Activated naive CD4-positive, alpha-beta T cell treated with anti-CD3 and anti-CD28 coated beads for 36 hours (primary cell): ENCODE results near the gene BTBD1. TPM values are rescaled to one million over a fixed set of nuclear protein-coding genes. Genes with fewer than 3 reads are reported as not detected.

Experiments used
- CTCF ChIA-PET: fragments of 350-600 bp; sonication (Branson Sonifier 250); formaldehyde crosslinking; loops from one replicate; lab custom pipeline; 2021; ENCODE audit warnings: antibody characterized with exemption; lab: Charles Lee
- DNase-seq: peaks from one replicate; pipeline ENCODE4 v3.0.0-alpha.2; 2020
- H3K27ac Mint-ChIP-seq: one replicate; pipeline ENCODE4 v1.8.0; 2021; ENCODE audit warnings: mild to moderate bottlenecking, mixed read lengths
- H3K27me3 Mint-ChIP-seq: one replicate; pipeline ENCODE4 v1.8.0; 2021; ENCODE audit warnings: low read depth, mixed read lengths
- H3K36me3 Mint-ChIP-seq: one replicate; pipeline ENCODE4 v1.8.0; 2021; ENCODE audit warnings: low read depth, mixed read lengths
- H3K4me1 Mint-ChIP-seq: one replicate; pipeline ENCODE4 v1.8.0; 2021; ENCODE audit warnings: low read depth, mixed read lengths
- H3K4me3 Mint-ChIP-seq: one replicate; pipeline ENCODE4 v1.8.0; 2021; ENCODE audit warnings: mild to moderate bottlenecking, moderate library complexity, mixed read lengths
- H3K9me3 Mint-ChIP-seq: one replicate; pipeline ENCODE4 v1.8.0; 2021; ENCODE audit warnings: mixed read lengths
- intact Hi-C: fragments of 100-400 bp; cut with micrococcal nuclease; formaldehyde crosslinking; loops from one replicate; pipeline ENCODE4 v1.15.1; 2023
- total RNA-seq, 2 experiments: library from RNA; stranded (reverse); gene quantifications; one replicate each; pipeline ENCODE4 v1.2.3, GENCODE V29; 2021

Gene BTBD1
- total RNA-seq = 10 to 100 TPM; 45.2 to 46.1 TPM

DNA sequence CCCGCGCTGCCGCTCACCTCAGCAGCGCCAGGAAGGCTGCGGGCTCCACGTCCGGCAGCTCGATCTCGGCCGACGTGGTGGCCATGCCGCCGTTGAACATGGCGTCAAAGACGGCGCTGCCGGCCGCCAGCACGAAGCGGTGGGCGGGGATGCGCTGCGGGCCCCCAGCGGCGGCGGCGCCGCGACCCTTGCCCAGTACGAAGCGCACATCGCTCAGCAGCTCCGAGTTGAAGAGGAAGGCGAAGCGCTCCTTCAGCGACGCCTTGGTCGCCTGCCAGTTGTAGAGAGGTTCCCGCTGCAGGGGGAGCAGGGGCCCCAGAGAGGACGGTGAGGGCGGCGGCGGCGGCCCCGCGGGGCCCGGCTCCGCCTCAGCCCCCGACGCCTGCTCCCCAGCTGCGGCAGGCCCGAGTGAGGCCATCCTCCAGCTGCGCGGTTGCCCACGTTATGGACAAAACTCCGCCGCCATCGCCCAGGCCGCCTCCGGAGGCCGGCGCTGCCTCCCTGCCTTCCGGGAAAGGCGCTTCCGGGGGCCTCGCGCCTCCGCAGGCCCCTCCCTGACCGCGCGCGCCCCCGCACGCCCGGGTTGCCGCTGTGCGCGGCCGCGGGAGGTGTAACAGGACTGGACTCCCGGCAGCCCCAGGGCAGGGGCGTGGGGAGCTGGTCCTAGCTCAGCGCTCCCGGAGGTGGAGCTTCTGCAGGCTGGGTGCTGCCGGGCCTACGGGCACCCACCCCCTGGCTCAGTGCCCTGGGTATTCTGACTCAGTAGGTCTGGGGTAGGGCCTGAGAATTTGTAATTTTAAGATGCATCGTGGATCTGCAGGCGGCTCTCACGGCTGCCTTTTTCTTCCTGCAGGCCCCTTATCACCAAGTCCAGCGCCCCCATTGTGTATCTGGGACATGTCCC lies at the start of gene BTBD1:
TSS of gene BTBD1 (minus strand) at position 519 of the 904 bp plus-strand sequence. CDS start at position 418, 101 bp downstream.
- intact Hi-C loops = loop anchor here (1.0 to 5.0 kb wide), 9 partner anchors 42 to 1020 kb away; partner anchors contain the start of genes C15orf40, MEX3B, RAMAC and RPS17
- Mint-ChIP-seq H3K36me3 (peaks cover 9% of the 10 kb centered on the region), H3K9me3 (peaks cover 2% of the 10 kb centered on the region), H3K4me3 (peak within 1 kb of the TSS; percentile 84), H3K27me3 (no peaks in the 10 kb centered on the region), H3K27ac (peak within 1 kb of the TSS; percentile 83), H3K4me1 (peaks cover 22% of the 10 kb centered on the region)
- peak; percentile 92 for DNase-seq
- CTCF ChIA-PET = no interaction called here

DNA sequence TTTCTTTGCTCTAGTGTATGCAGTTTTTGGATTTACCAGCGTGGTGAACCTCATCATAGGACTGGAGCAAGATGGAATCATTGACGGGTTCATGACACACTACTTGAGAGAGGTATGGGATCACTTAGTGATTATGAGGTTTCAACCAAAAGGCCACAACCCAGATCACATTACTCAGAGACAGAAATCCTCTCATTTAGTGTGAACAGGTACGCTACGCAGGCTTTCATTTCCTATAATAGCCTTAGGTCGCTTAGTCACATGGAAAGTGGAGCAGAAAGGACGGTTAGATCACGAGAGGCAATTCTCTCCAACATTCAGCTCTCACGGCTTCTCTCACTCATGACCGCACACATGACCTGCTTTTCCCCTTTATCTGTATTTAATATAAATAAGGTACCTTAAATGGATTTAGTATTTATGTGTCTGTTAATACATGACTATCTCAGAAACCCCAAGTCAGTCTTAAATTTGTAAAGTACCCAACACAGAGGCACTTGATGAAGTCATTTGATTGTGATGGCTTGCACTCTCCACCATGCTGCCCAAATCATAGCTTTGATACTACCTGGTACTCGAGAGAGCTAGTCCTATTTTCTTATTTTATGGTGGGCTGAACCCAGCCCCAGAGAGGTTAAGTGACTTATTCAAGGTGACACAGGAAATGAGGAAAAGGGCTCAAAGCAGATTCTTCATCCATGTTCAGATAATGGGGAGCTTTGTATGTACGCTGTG lies 48.9 kb upstream of the BTBD1 start:
- no peak for DNase-seq
- Mint-ChIP-seq H3K9me3 (no peaks in the 10 kb centered on the region), H3K4me1 (no peaks in the 10 kb centered on the region), H3K36me3 (no peaks in the 10 kb centered on the region), H3K27me3 (peaks cover 9% of the 10 kb centered on the region), H3K4me3 (no peak overlapping the region), H3K27ac (no peak overlapping the region)
- intact Hi-C loops = no loop called here
- CTCF ChIA-PET = interaction anchor here (0.6 kb wide), 1 partner anchor 1617 kb away, joined by 3 read pairs; no protein-coding TSS in a partner anchor

DNA sequence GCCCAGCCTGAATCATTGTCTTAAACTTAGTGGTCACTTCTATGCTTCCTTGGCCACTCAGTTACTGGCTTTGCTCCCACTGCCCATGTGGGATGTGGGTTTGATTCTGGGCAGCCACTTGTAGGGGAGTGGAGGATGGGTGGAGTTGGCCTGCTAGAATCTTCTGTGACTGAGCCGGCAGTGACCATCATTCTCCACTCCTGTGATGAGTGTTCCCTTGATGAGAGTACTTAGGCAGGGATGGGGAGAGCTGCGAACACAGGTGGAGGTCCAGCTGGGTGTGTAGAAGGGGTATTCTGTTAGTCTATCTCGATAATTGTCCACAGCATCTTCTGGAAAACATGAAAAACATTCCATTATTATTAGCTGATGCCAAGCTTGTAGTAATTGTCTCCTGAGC lies 48.4 kb upstream of the BTBD1 start:
- Mint-ChIP-seq H3K27ac (no peak overlapping the region), H3K9me3 (no peaks in the 10 kb centered on the region), H3K27me3 (peaks cover 12% of the 10 kb centered on the region), H3K4me1 (no peaks in the 10 kb centered on the region), H3K36me3 (no peaks in the 10 kb centered on the region), H3K4me3 (no peak overlapping the region)
- no peak for DNase-seq
- CTCF ChIA-PET = interaction anchor here (0.6 kb wide), 1 partner anchor 1618 kb away, joined by 3 read pairs; no protein-coding TSS in a partner anchor
- intact Hi-C loops = no loop called here

DNA sequence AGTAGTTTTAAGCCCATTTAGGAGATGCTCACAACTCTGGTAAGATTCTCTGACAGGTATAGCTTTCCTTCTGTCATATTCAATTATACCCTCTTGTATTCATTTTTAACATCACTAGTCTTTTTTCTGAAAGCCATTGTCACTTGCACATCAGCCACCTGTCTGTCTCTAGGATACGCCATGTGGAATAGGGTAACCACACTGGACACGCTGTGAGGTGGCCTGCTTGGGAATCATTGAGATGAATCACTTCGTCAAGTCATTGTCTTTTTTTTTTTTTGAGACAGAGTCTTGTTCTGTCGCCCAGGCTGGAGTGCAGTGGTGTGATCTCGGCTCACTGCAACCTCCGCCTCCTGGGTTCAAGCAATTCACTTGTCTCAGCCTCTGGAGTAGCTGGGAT lies 47.8 kb upstream of the BTBD1 start:
- H3K9me3 Mint-ChIP-seq = no peaks in the 10 kb centered on the region

DNA sequence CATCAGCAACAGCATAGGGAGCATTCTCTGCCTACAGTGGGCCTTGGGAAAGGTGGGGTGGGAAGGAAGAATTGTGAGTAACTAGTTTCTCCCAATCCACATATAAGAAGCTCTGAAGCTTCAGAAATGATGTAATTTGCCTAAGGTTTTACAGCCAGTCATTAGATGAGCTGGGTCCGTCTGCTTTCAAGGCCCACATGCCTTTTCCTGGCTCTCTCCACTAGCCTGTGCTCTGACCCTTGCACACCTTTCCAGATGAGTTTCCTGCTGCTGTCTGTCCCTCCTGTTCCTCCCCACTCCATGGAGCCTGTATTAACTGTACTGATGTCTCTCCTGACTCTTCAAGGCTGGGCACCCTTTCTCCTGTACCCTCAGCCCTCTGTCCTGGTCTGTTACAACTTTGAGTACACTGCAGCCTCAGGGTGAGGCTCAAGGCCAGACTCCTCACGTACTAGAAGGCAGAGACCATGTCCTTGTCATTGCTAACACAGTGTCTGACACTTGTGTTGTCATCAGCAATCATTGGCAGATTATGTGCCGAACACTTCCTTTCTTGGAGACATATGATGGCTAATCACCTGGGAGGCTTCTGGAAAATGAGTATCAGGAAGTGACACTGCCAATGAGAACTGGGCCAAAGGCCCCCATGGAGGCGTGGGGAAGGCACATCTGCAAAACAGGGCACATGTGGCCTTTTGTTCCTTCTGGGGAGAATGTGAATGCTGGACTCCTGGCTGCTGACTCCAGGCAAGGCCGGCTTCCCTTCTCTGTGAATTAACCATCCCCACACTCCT lies 47.0 kb upstream of the BTBD1 start:
- Mint-ChIP-seq H3K4me1 (peaks cover 1% of the 10 kb centered on the region), H3K9me3 (no peaks in the 10 kb centered on the region), H3K36me3 (no peaks in the 10 kb centered on the region), H3K27me3 (peaks cover 23% of the 10 kb centered on the region), H3K4me3 (no peak overlapping the region), H3K27ac (no peak overlapping the region)
- intact Hi-C loops = no loop called here
- CTCF ChIA-PET = no interaction called here
- DNase-seq = no peak

More for the DNA sequence above, 47.8 kb upstream of the BTBD1 start:
- Mint-ChIP-seq H3K4me1 (no peaks in the 10 kb centered on the region), H3K36me3 (no peaks in the 10 kb centered on the region), H3K27me3 (peaks cover 16% of the 10 kb centered on the region), H3K27ac (no peak overlapping the region), H3K4me3 (no peak overlapping the region)
- CTCF ChIA-PET = no interaction called here
- DNase-seq = no peak
- intact Hi-C loops = no loop called here

DNA sequence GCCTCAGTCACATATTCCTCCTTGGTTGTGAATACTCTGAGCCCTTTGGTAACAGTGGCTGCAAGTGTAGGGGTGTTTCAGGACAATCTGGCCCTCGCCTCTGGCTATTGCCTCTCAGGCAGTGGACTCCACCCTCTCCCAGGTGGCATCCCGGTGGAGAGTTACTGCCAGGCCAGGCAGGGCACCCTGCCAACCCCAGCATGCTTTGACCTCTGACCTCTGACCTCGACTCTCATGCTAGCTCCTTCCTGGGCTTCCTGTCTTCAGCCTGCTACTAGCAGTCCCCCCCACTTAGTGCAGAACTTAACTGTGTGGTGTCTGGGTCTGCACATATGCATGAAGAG lies 45.9 kb upstream of the BTBD1 start:
- H3K4me1 Mint-ChIP-seq = peaks cover 12% of the 10 kb centered on the region
- H3K4me3 Mint-ChIP-seq = no peak overlapping the region
- H3K27me3 Mint-ChIP-seq = peaks cover 34% of the 10 kb centered on the region
- intact Hi-C loops = no loop called here
- CTCF ChIA-PET = no interaction called here
- H3K27ac Mint-ChIP-seq = no peak overlapping the region
- no peak for DNase-seq
- H3K9me3 Mint-ChIP-seq = no peaks in the 10 kb centered on the region
- no peaks in the 10 kb centered on the region for H3K36me3 Mint-ChIP-seq

DNA sequence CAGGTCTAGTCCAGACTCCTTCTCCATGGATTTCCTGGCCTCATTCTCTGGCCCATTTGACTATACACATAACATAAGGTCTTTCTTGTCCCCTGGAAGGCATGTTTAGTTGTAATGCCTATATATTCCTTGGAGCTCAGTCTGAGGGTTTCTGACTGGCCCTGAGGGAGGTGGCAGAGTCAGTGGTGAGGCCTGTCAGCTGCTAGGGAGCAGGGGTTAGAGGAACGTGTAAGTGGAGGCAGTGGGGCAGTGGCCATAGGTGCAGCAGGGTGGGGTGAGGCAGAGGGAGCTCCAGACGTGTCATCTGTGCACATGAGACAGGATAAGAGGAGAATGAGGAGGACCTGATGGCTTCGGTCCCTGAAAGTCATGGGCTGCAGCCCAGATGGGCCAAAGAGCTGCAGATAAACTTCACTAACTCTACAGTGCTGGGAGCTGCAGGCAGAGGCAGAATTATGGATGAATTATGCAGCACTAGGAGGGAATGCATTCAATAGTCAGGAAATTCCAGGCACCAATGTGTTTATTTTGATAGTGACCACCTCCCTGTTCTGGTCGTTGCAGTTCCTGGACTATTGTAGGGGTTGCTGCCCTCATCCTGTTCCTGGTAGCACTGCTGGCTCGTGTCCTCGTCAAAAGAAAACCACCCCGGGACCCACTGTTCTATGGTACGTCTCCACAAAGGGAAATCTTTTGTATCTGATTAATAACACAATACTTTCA lies 45.3 kb upstream of the BTBD1 start:
- CTCF ChIA-PET = no interaction called here

DNA sequence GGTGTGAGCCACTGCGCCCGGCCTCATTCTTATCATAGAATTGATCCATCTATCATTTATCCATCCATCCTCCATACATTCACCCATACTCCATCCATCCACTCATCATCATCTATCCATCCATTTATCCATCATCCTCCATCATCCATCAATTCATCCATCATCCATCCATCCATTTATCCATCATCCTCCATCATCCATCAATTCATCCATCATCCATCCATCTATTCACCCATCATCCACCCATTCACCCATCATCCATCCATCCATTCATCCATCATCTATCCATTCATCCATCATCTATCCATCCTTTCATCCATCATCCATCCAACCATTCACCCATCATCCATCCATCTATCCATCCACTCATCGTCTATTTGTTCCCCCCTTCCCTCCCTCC lies 44.1 kb upstream of the BTBD1 start:
- no peak for DNase-seq
- H3K4me1 Mint-ChIP-seq = peaks cover 16% of the 10 kb centered on the region
- peaks cover 41% of the 10 kb centered on the region for H3K27me3 Mint-ChIP-seq
- CTCF ChIA-PET = no interaction called here
- no peaks in the 10 kb centered on the region for H3K36me3 Mint-ChIP-seq
- no peaks in the 10 kb centered on the region for H3K9me3 Mint-ChIP-seq
- no peak overlapping the region for H3K27ac Mint-ChIP-seq
- no peak overlapping the region for H3K4me3 Mint-ChIP-seq
- intact Hi-C loops = no loop called here

More for the DNA sequence above, 45.3 kb upstream of the BTBD1 start:
- no peak overlapping the region for H3K27ac Mint-ChIP-seq
- H3K27me3 Mint-ChIP-seq = peaks cover 34% of the 10 kb centered on the region
- intact Hi-C loops = no loop called here
- no peaks in the 10 kb centered on the region for H3K9me3 Mint-ChIP-seq
- no peak for DNase-seq
- H3K4me1 Mint-ChIP-seq = peaks cover 12% of the 10 kb centered on the region
- no peak overlapping the region for H3K4me3 Mint-ChIP-seq
- H3K36me3 Mint-ChIP-seq = no peaks in the 10 kb centered on the region

DNA sequence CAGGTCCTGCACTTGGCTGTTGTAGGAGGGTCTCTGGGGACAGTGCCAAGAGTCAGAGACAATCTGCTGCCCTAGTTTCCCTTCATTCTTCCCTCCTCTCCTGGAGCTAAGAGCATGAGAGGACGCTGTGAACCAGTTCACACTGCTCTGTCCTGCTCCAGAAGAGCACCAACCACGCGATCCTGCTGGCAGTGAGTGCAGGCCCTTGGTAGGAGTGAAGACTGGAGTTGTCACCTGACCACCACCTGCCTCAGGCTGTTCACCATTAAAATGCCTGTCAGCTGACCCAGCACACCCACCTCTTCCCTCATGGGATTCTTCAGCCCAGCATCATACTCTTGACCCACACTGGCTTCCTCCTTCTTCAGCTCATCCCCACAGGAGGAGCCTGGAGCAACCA lies 43.3 kb upstream of the BTBD1 start:
- Mint-ChIP-seq H3K4me3 (no peak overlapping the region), H3K4me1 (peaks cover 16% of the 10 kb centered on the region), H3K27ac (no peak overlapping the region), H3K9me3 (no peaks in the 10 kb centered on the region), H3K27me3 (peaks cover 46% of the 10 kb centered on the region), H3K36me3 (no peaks in the 10 kb centered on the region)
- intact Hi-C loops = no loop called here
- CTCF ChIA-PET = no interaction called here
- no peak for DNase-seq

DNA sequence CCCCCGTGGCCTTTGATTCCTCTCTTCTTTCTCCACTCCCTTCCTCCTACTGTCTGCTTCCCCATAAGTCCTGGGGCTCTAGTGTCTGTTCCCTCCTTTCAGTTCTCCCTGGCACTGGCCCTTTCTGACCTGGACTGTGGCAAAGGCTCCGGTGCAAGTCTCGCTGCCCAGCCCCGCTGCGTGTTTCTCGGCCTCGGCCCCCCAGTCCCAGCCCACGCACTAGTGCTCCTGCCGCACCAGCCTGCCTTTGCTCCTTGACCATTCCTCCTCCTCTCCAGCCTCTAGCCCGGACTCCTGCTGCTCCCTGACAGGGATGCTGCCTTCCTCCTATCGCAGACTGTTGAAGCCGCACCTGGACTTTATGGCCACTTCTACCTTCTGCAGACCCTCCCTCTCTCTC lies 42.5 kb upstream of the BTBD1 start:
- H3K36me3 Mint-ChIP-seq = no peaks in the 10 kb centered on the region
- H3K27me3 Mint-ChIP-seq = peaks cover 50% of the 10 kb centered on the region
- H3K27ac Mint-ChIP-seq = no peak overlapping the region
- intact Hi-C loops = loop anchor here (2.0 to 10.0 kb wide), 4 partner anchors 43 to 99 kb away; partner anchors contain the start of genes BTBD1, C15orf40 and HDGFL3
- no peak overlapping the region for H3K4me3 Mint-ChIP-seq
- DNase-seq = no peak
- peaks cover 16% of the 10 kb centered on the region for H3K4me1 Mint-ChIP-seq
- no peaks in the 10 kb centered on the region for H3K9me3 Mint-ChIP-seq
- CTCF ChIA-PET = no interaction called here
